OCI-LY3 (cell line): ENCODE data around the gene MAGEA6.
"Not testable (repeated sequence)": the region's sequence is repeated elsewhere in the genome, so short reads cannot be mapped to it uniquely, and the experiment has no call there.

Experiments used
- H2AFZ ChIP-seq: fragments of 200-600, 300-600 bp; shearing (Covaris generic); 2 replicates; pipeline ENCODE4 v1.6.0; 2014; ENCODE audit warnings: antibody characterized with exemption, low read depth, low read length
- H3K27ac ChIP-seq: fragments of 200-600, 300-600 bp; sonication (generic); 2 replicates; pipeline ENCODE4 v1.5.1; 2014; ENCODE audit warnings: mild to moderate bottlenecking, low read length, moderate library complexity, mixed read lengths
- H3K27me3 ChIP-seq: fragments of 200-600, 300-600 bp; sonication (generic); 2 replicates; pipeline ENCODE4 v1.6.1; 2014; ENCODE audit warnings: low read depth, low read length, mixed read lengths
- H3K36me3 ChIP-seq: fragments of 200-600, 300-600 bp; sonication (generic); replicated peaks from 2 replicates; pipeline ENCODE3; 2014; ENCODE audit warnings: low read depth, low read length, mixed read lengths
- H3K4me1 ChIP-seq: fragments of 300-600, 200-600 bp; sonication (generic); 2 replicates; pipeline ENCODE4 v1.6.1; 2014; ENCODE audit warnings: low read length, mixed read lengths
- H3K4me2 ChIP-seq: fragments of 200-600, 300-600 bp; sonication (generic); 2 replicates; pipeline ENCODE4 v1.6.1; 2014; ENCODE audit warnings: low read length, mixed read lengths
- H3K4me3 ChIP-seq: fragments of 300-600, 200-600 bp; sonication (generic); 2 replicates; pipeline ENCODE4 v1.5.1; 2014; ENCODE audit warnings: antibody characterized with exemption, mild to moderate bottlenecking, low read length, moderate library complexity
- H3K79me2 ChIP-seq: fragments of 300-600, 200-600 bp; shearing (Covaris generic); 2 replicates; pipeline ENCODE4 v1.6.1; 2014; ENCODE audit warnings: mild to moderate bottlenecking, low read length, mixed read lengths
- H3K9ac ChIP-seq: fragments of 300-600, 200-600 bp; shearing (Covaris generic); 2 replicates; pipeline ENCODE4 v1.6.0; 2014; ENCODE audit warnings: mild to moderate bottlenecking, low read length, moderate library complexity
- H3K9me3 ChIP-seq: fragments of 200-600, 300-600 bp; shearing (Covaris generic); 2 replicates; pipeline ENCODE4 v1.6.1; 2014; ENCODE audit warnings: low read length, mixed read lengths; ENCODE audit not compliant: insufficient read depth
- H4K20me1 ChIP-seq: fragments of 200-600, 300-600 bp; sonication (generic); 2 replicates; pipeline ENCODE4 v1.6.1; 2016; ENCODE audit warnings: low read length, mixed read lengths; ENCODE audit not compliant: insufficient read depth
- CTCF ChIP-seq: fragments of 200-600, 300-600 bp; sonication (generic); IDR thresholded peaks from 2 replicates; pipeline ENCODE4 v1.5.1; 2014; ENCODE audit warnings: antibody characterized with exemption, low read length, low read depth
- EZH2phosphoT487 ChIP-seq: fragments of 200-600 bp; shearing (Covaris generic); IDR thresholded peaks from 2 replicates; pipeline ENCODE4 v1.6.1; 2018; ENCODE audit warnings: antibody characterized with exemption, mixed run types, low read depth

MAGEA6 gene

GRCh38 chrX:152735860-152736511, 33.5 kb downstream of the MAGEA6 start:
- Histone ChIP-seq H3K4me3 (no peak overlapping the region), H3K27ac (no peak overlapping the region), H3K79me2 (no peaks in the 10 kb centered on the region), H2AFZ (no peak overlapping the region), H3K9ac (no peak overlapping the region), H3K4me2 (no peak overlapping the region), H3K27me3 (no peaks in the 10 kb centered on the region), H3K4me1 (no peaks in the 10 kb centered on the region), H4K20me1 (no peaks in the 10 kb centered on the region), H3K9me3 (no peaks in the 10 kb centered on the region), H3K36me3 (no peaks in the 10 kb centered on the region)
- TF ChIP-seq EZH2phosphoT487, result no peak
- TF ChIP-seq CTCF, result no peak

- Histone ChIP-seq H3K36me3 (no peaks in the 10 kb centered on the region), H2AFZ (no peak overlapping the region), H3K9me3 (no peaks in the 10 kb centered on the region), H3K79me2 (no peaks in the 10 kb centered on the region), H3K4me2 (no peak overlapping the region), H3K9ac (no peak overlapping the region), H4K20me1 (no peaks in the 10 kb centered on the region), H3K27ac (no peak overlapping the region), H3K4me3 (no peak overlapping the region), H3K27me3 (no peaks in the 10 kb centered on the region), H3K4me1 (no peaks in the 10 kb centered on the region)
- TF ChIP-seq EZH2phosphoT487 (no peak), CTCF (no peak)
These were observed 34.4 kb downstream of the MAGEA6 start for GRCh38 chrX:152735101-152735500.

GRCh38 chrX:152734143-152734858, 35.2 kb downstream of the MAGEA6 start:
- not testable (repeated sequence) for H3K36me3 ChIP-seq, H3K27me3 ChIP-seq, H4K20me1 ChIP-seq, H2AFZ ChIP-seq, H3K79me2 ChIP-seq, H3K4me1 ChIP-seq, H3K9ac ChIP-seq, H3K4me3 ChIP-seq, H3K27ac ChIP-seq, H3K9me3 ChIP-seq, H3K4me2 ChIP-seq

- H3K4me2 ChIP-seq, result no peak within 1 kb of the TSS
- H3K27me3 ChIP-seq, result no peaks in the 10 kb centered on the region
- H3K9me3 ChIP-seq, result no peaks in the 10 kb centered on the region
- no peak within 1 kb of the TSS for H3K9ac ChIP-seq
- no peak within 1 kb of the TSS for H2AFZ ChIP-seq
- H4K20me1 ChIP-seq, result no peaks in the 10 kb centered on the region
- no peaks in the 10 kb centered on the region for H3K4me1 ChIP-seq
- H3K4me3 ChIP-seq, result no peak within 1 kb of the TSS
- no peaks in the 10 kb centered on the region for H3K36me3 ChIP-seq
- no peaks in the 10 kb centered on the region for H3K79me2 ChIP-seq
- TF ChIP-seq CTCF (no peak), EZH2phosphoT487 (no peak)
- no peak within 1 kb of the TSS for H3K27ac ChIP-seq
These were observed 36.1 kb downstream of the MAGEA6 start, which contains the start of the genes CSAG1 and MAGEA12 for GRCh38 chrX:152733261-152733975. Gene CSAG1, minus strand, starts transcription at chrX:152733721. Its CDS starts 1,261 bp downstream, at chrX:152732460. Gene MAGEA12, plus strand, starts transcription at chrX:152733757. Its CDS starts 2,405 bp downstream, at chrX:152736162.
